HepG2 (cell line): ENCODE results near the gene DSE. TPM values are rescaled to one million over a fixed set of nuclear protein-coding genes. Genes with fewer than 3 reads are reported as not detected.

Source experiments
- ATAC-seq: fragments of 200-7000 bp; cut with Tn5 transposase; 3 replicates; pipeline ENCODE4 v1.9.1; 2020; ENCODE audit warnings: mild to moderate bottlenecking, moderate library complexity
- BruUV-seq: library from RNA; stranded (reverse); fragments of 400-500 nt; replicated peaks from 2 replicates; lab custom pipeline; 2021; lab: Mats Ljungman, UMichigan
- CTCF ChIA-PET: fragments of 300-600 bp; formaldehyde crosslinking; extraction: SDS; loops from one replicate; lab custom pipeline; 2021; ENCODE audit warnings: low total read pairs, inconsistent platforms, low intra/inter-chr PET ratio; lab: Yijun Ruan, JAX
- POLR2A ChIA-PET: fragments of 350-600 bp; sonication (Branson Sonifier 250); formaldehyde crosslinking; loops from one replicate; lab custom pipeline; 2020; ENCODE audit warnings: antibody characterized with exemption, inconsistent platforms; lab: Yijun Ruan, JAX
- DNase-seq: peaks from one replicate; pipeline ENCODE4 v3.0.0-alpha.2; 2015; ENCODE audit warnings: low spot score
- FAIRE-seq: peaks from 3 replicates; lab custom pipeline; 2011; peaks lifted over from hg19 to GRCh38; lab: Jason Lieb, UNC
- H2AFZ ChIP-seq: one replicate; pipeline ENCODE4 v1.6.1; 2011; ENCODE audit warnings: low read length, inconsistent platforms
- H3K27ac ChIP-seq: fragments of 300-600 bp; 3 replicates; pipeline ENCODE4 v1.8.0; 2011; ENCODE audit warnings: mixed run types, mild to moderate bottlenecking, mixed read lengths, low read length, inconsistent platforms; ENCODE audit not compliant: insufficient read depth; ENCODE audit errors: extremely low read length
- H3K27me3 ChIP-seq, 2 experiments: fragments of 200-600 bp in 1 of 2; 2 replicates in 1 of 2; 3 replicates in 1 of 2; pipeline versions ENCODE4 v1.6.0 to v1.8.0; 2011; ENCODE audit warnings: low read length in 2 of 2, mild to moderate bottlenecking in 2 of 2, moderate library complexity in 2 of 2, inconsistent platforms in 1 of 2; ENCODE audit not compliant: insufficient read depth in 2 of 2, control insufficient read depth in 1 of 2
- H3K36me3 ChIP-seq, 2 experiments: fragments of 200-600 bp in 1 of 2; replicated peaks in 1 of 2; 2 replicates in 1 of 2; 3 replicates in 1 of 2; pipeline versions ENCODE4 v1.5.1 to v1.8.0; 2011; ENCODE audit warnings: low read length in 2 of 2, inconsistent platforms in 1 of 2; ENCODE audit not compliant: insufficient read depth in 2 of 2, control insufficient read depth in 1 of 2
- H3K4me1 ChIP-seq: 2 replicates; pipeline ENCODE4 v1.5.1; 2012; ENCODE audit warnings: low read length, inconsistent platforms; ENCODE audit not compliant: insufficient read depth
- H3K4me2 ChIP-seq: 2 replicates; pipeline ENCODE4 v1.6.0; 2011; ENCODE audit warnings: low read depth, low read length, inconsistent platforms
- H3K4me3 ChIP-seq, 3 experiments: fragments of 200-600 bp in 1 of 3; sonication (generic), shearing (Covaris generic) in 1 of 3; replicated peaks in 1 of 3; 2 replicates each; pipeline ENCODE4 v1.5.1; 2011 to 2016; ENCODE audit warnings: low read length in 3 of 3, inconsistent platforms in 2 of 3, low read depth in 2 of 3, mild to moderate bottlenecking in 2 of 3, control low read depth in 1 of 3, mixed read lengths in 1 of 3; ENCODE audit not compliant: insufficient read depth in 1 of 3
- H3K79me2 ChIP-seq: one replicate; pipeline ENCODE4 v1.6.1; 2011; ENCODE audit warnings: low read length, inconsistent platforms; ENCODE audit not compliant: insufficient read depth
- H3K9ac ChIP-seq: 2 replicates; pipeline ENCODE4 v1.6.0; 2011; ENCODE audit warnings: mild to moderate bottlenecking, low read depth, low read length, inconsistent platforms; ENCODE audit not compliant: insufficient read depth
- H3K9me3 ChIP-seq: 2 replicates; pipeline ENCODE4 v1.5.1; 2012; ENCODE audit warnings: mild to moderate bottlenecking, low read length
- H4K20me1 ChIP-seq: 2 replicates; pipeline ENCODE4 v1.6.0; 2011; ENCODE audit warnings: inconsistent platforms, mild to moderate bottlenecking, low read length, moderate library complexity; ENCODE audit not compliant: insufficient read depth
- CBFB ChIP-seq: sonication (generic); formaldehyde crosslinking; IDR thresholded peaks from 2 replicates; pipeline ENCODE4 v1.4.0; 2020; ENCODE audit warnings: missing genetic modification reagents
- CBX1 ChIP-seq: IDR thresholded peaks from one replicate; pipeline ENCODE4 v1.6.1; 2016; ENCODE audit warnings: antibody characterized with exemption, low read depth
- CC2D1A ChIP-seq: sonication (generic); formaldehyde crosslinking; IDR thresholded peaks from 2 replicates; pipeline ENCODE4 v1.8.1; 2023; ENCODE audit warnings: mild to moderate bottlenecking, missing genetic modification reagents
- RCOR2 ChIP-seq: IDR thresholded peaks from 2 replicates; pipeline ENCODE4 v1.6.1; 2016; ENCODE audit warnings: missing biosample characterization, missing genetic modification reagents
- RXRA ChIP-seq: sonication (generic); formaldehyde crosslinking; IDR thresholded peaks from 2 replicates; pipeline ENCODE4 v1.5.1; 2020; ENCODE audit warnings: missing genetic modification reagents
- SPEN ChIP-seq: sonication (generic); formaldehyde crosslinking; IDR thresholded peaks from 2 replicates; pipeline ENCODE4 v1.5.1; 2020; ENCODE audit warnings: low read depth, mild to moderate bottlenecking, missing genetic modification reagents
- THAP11 ChIP-seq: IDR thresholded peaks from 2 replicates; pipeline ENCODE4 v1.6.1; 2016; ENCODE audit warnings: missing biosample characterization, missing genetic modification reagents
- ZNF232 ChIP-seq: sonication (generic); formaldehyde crosslinking; IDR thresholded peaks from 2 replicates; pipeline ENCODE4 v1.4.0; 2020; ENCODE audit warnings: missing genetic modification reagents, borderline replicate concordance
- ZNF367 ChIP-seq: sonication (generic); formaldehyde crosslinking; IDR thresholded peaks from 2 replicates; pipeline ENCODE4 v1.4.0; 2020; ENCODE audit warnings: missing genetic modification reagents, borderline replicate concordance
- ZNF557 ChIP-seq: sonication (generic); formaldehyde crosslinking; IDR thresholded peaks from 2 replicates; pipeline ENCODE4 v1.4.0; 2020; ENCODE audit warnings: missing genetic modification reagents
- ZNF749 ChIP-seq: sonication (generic); formaldehyde crosslinking; IDR thresholded peaks from 2 replicates; pipeline ENCODE4 v1.8.0; 2022; ENCODE audit warnings: mild to moderate bottlenecking, missing genetic modification reagents, moderate library complexity, borderline replicate concordance
- ZNF766 ChIP-seq: sonication (generic); formaldehyde crosslinking; IDR thresholded peaks from 2 replicates; pipeline ENCODE4 v1.5.0; 2020; ENCODE audit warnings: missing genetic modification reagents, borderline replicate concordance
- ZNF776 ChIP-seq: sonication (generic); formaldehyde crosslinking; IDR thresholded peaks from 2 replicates; pipeline ENCODE4 v1.4.0; 2020; ENCODE audit warnings: mild to moderate bottlenecking, missing genetic modification reagents
- WGBS: methylation state at CpG from one replicate; pipeline ENCODE4 v1.1.6; 2017; ENCODE audit warnings: low lambda C conversion rate; 5-methylcytosine and 5-hydroxymethylcytosine counted together
- in situ Hi-C: cut with HindIII; loops from 2 replicates; pipeline ENCODE4 v1.10.0; 2017; ENCODE audit warnings: low pct_unique_long_range_greater_than_20kb; ENCODE audit not compliant: extremely low pct_ligation_motif_present
- intact Hi-C: fragments of 100-400 bp; cut with micrococcal nuclease; formaldehyde crosslinking; loops from one replicate; pipeline ENCODE4 v1.10.0; 2022; ENCODE audit not compliant: unreplicated experiment
- polyA plus RNA-seq, 8 experiments: library from polyadenylated mRNA; depleted of rRNA in 3 of 8; stranded (reverse) in 7 of 8; unstranded in 1 of 8; fragments of >200 nt; fragmentation: Illumina TruSeq in 4 of 8; extraction: Trizol in 4 of 8; gene quantifications; 2 replicates each; pipeline versions ENCODE4 v1.2.1 to v1.2.3, GENCODE V29; 2011 to 2016; ENCODE audit warnings: low read depth in 4 of 8, missing spikeins in 1 of 8, mixed read lengths in 1 of 8; ENCODE audit not compliant: insufficient read depth in 1 of 8
- total RNA-seq, 5 experiments: library from RNA; depleted of rRNA; stranded (reverse); fragments of >200 nt; fragmentation: Illumina TruSeq; extraction: Trizol; gene quantifications; 2 replicates each; pipeline ENCODE4 v1.2.3, GENCODE V29; 2016; ENCODE audit warnings: low read depth in 1 of 5
- TF ChIP-seq, protein P1 (sequence below): sonication (generic); formaldehyde crosslinking; IDR thresholded peaks from 2 replicates; pipeline ENCODE4 v1.8.0; 2022; ENCODE audit warnings: mild to moderate bottlenecking, missing genetic modification reagents, moderate library complexity
- TF ChIP-seq, protein P2 (sequence below): sonication (generic); formaldehyde crosslinking; IDR thresholded peaks from 2 replicates; pipeline ENCODE4 v1.8.0; 2022; ENCODE audit warnings: mild to moderate bottlenecking, missing genetic modification reagents, moderate library complexity
- TF ChIP-seq, protein P3 (sequence below): IDR thresholded peaks from 2 replicates; pipeline ENCODE4 v1.6.1; 2012; ENCODE audit warnings: inconsistent platforms
- TF ChIP-seq, protein P4 (sequence below): sonication (generic); formaldehyde crosslinking; IDR thresholded peaks from 2 replicates; pipeline ENCODE4 v1.9.0; 2021; ENCODE audit warnings: missing genetic modification reagents, mild to moderate bottlenecking, borderline replicate concordance

The DSE gene
- total and polyA plus RNA-seq, 2 of the 13 experiments (the other 11 are each of a cell fraction or from before 2014, with no cell fraction given) = 2.6 to 4.6 TPM

DNA sequence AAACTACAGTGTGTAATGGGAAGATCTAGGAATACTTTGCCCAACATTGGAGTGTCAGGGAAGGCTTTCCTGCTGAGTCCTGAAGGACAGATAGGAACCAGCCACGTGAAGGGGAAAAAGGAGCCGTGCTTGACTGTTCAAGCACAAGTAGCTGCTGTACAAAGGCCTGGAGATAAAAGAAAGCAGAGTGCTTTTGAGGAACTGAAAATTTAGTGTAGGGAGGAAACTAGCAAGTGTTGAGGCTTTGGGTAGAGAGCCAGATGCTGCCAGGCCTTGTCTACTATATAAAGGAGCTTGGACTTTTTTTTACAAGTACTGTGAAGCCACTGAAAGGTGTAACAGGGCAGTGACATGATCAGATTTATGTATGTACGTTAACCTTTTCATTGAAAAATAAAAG, 39.0 kb downstream of the DSE start:
- intact Hi-C loops (no loop called here), in situ Hi-C loops (no loop called here)
- no peak overlapping the region for H3K9ac ChIP-seq
- H3K9me3 ChIP-seq = no peaks in the 10 kb centered on the region
- FAIRE-seq (no peak), ATAC-seq (no peak), DNase-seq (no peak)
- H3K79me2 ChIP-seq = no peaks in the 10 kb centered on the region
- H3K4me3 ChIP-seq = no peak overlapping the region
- TF ChIP-seq ZNF749 (CRISPR knock-in tag) = no peak
- TF ChIP-seq SPEN (CRISPR knock-in tag) = no peak
- TF ChIP-seq RXRA (CRISPR knock-in tag) = no peak
- no peak for TF ChIP-seq CBFB (CRISPR knock-in tag)
- TF ChIP-seq ZNF232 = no peak
- no peak for TF ChIP-seq RCOR2 (CRISPR knock-in tag)
- TF ChIP-seq THAP11 (CRISPR knock-in tag) = no peak
- no peak for TF ChIP-seq CC2D1A (CRISPR knock-in tag)
- TF ChIP-seq, protein P1, sequence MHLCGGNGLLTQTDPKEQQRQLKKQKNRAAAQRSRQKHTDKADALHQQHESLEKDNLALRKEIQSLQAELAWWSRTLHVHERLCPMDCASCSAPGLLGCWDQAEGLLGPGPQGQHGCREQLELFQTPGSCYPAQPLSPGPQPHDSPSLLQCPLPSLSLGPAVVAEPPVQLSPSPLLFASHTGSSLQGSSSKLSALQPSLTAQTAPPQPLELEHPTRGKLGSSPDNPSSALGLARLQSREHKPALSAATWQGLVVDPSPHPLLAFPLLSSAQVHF (CRISPR knock-in tag) = no peak
- TF ChIP-seq ZNF557 (CRISPR knock-in tag) = no peak
- TF ChIP-seq CBX1 = no peak
- TF ChIP-seq, protein P2, sequence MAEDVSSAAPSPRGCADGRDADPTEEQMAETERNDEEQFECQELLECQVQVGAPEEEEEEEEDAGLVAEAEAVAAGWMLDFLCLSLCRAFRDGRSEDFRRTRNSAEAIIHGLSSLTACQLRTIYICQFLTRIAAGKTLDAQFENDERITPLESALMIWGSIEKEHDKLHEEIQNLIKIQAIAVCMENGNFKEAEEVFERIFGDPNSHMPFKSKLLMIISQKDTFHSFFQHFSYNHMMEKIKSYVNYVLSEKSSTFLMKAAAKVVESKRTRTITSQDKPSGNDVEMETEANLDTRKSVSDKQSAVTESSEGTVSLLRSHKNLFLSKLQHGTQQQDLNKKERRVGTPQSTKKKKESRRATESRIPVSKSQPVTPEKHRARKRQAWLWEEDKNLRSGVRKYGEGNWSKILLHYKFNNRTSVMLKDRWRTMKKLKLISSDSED = no peak
- no peak for TF ChIP-seq ZNF766
- TF ChIP-seq, protein P3, sequence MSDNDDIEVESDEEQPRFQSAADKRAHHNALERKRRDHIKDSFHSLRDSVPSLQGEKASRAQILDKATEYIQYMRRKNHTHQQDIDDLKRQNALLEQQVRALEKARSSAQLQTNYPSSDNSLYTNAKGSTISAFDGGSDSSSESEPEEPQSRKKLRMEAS = no peak
- TF ChIP-seq, protein P4, sequence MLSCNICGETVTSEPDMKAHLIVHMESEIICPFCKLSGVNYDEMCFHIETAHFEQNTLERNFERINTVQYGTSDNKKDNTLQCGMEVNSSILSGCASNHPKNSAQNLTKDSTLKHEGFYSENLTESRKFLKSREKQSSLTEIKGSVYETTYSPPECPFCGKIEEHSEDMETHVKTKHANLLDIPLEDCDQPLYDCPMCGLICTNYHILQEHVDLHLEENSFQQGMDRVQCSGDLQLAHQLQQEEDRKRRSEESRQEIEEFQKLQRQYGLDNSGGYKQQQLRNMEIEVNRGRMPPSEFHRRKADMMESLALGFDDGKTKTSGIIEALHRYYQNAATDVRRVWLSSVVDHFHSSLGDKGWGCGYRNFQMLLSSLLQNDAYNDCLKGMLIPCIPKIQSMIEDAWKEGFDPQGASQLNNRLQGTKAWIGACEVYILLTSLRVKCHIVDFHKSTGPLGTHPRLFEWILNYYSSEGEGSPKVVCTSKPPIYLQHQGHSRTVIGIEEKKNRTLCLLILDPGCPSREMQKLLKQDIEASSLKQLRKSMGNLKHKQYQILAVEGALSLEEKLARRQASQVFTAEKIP (CRISPR knock-in tag) = no peak
- TF ChIP-seq ZNF776 (CRISPR knock-in tag) = no peak
- TF ChIP-seq ZNF367 (CRISPR knock-in tag) = no peak
- no TSS peak for BruUV-seq
- POLR2A ChIA-PET = no interaction called here
- no peak overlapping the region for H3K27ac ChIP-seq
- H3K36me3 ChIP-seq = no peaks in the 10 kb centered on the region
- CTCF ChIA-PET = no interaction called here
- no peaks in the 10 kb centered on the region for H3K4me1 ChIP-seq
- 9% methylated on average over 3 of the region's 3 CpGs for WGBS
- H3K27me3 ChIP-seq = peaks cover 0 to 11% of the 10 kb centered on the region in 2 experiments; a peak in 2 of 5 replicates
- no peaks in the 10 kb centered on the region for H4K20me1 ChIP-seq
- no peak overlapping the region for H3K4me2 ChIP-seq
- no peak overlapping the region for H2AFZ ChIP-seq
